ENCODE data around the gene KIAA1143.

KIAA1143 gene

DNA sequence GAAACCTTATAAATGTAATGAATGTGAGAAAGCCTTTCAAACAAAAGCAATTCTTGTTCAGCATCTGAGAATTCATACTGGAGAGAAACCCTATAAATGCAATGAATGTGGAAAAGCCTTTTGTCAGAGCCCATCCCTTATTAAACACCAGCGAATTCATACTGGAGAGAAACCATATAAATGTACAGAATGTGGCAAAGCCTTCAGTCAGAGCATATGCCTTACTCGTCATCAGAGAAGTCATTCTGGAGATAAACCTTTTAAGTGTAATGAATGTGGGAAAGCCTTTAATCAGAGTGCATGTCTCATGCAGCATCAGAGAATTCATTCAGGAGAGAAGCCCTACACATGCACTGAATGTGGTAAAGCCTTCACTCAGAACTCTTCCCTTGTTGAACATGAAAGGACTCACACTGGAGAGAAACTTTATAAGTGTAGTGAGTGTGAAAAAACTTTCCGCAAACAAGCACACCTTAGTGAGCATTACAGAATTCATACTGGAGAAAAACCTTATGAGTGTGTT, 26.7 kb downstream of the KIAA1143 start:
- DNase-seq (ENCODE audit: low read depth) = no peak
- TF ChIP-seq, protein P1, sequence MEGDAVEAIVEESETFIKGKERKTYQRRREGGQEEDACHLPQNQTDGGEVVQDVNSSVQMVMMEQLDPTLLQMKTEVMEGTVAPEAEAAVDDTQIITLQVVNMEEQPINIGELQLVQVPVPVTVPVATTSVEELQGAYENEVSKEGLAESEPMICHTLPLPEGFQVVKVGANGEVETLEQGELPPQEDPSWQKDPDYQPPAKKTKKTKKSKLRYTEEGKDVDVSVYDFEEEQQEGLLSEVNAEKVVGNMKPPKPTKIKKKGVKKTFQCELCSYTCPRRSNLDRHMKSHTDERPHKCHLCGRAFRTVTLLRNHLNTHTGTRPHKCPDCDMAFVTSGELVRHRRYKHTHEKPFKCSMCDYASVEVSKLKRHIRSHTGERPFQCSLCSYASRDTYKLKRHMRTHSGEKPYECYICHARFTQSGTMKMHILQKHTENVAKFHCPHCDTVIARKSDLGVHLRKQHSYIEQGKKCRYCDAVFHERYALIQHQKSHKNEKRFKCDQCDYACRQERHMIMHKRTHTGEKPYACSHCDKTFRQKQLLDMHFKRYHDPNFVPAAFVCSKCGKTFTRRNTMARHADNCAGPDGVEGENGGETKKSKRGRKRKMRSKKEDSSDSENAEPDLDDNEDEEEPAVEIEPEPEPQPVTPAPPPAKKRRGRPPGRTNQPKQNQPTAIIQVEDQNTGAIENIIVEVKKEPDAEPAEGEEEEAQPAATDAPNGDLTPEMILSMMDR (IDR thresholded peaks at IDR 0.05; ENCODE audit: low read depth, low read length, missing control alignments) = no peak
- in situ Hi-C loops (cut with HindIII; ENCODE audit: low sequenced_read_pairs) = no loop called here
- H3K4me3 ChIP-seq (ENCODE audit: low read depth, low read length) = no peak overlapping the region

DNA sequence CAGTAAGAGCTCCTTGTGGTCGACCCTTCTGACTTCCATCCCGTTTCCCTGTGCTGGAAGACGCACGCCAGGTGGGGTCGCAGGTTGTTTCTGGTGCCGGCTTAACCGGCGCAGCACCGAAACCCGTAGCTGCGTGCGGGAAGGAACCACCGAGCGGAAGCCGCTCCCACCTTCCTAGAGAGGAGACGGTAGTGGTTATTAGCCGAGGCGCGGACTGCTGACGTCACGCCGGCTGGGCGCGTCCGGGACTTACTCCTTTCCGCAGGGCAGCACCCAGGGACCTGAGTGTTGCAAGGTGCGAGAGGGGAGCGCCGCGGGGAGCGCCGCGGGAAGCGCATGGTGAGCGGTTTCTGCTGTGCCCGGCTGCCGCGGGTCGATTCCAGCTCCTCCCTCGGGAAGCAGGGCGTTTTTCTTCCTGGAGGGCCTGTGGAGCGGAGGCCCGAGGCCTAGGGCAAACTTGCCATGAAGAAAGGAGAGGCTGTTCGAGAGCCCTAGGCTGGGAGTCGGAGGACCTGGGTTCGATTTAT, 32.0 kb downstream of the KIAA1143 start, which contains the start of gene ZNF501:
ZNF501 (plus strand) TSS at position 252 of the 527 bp plus-strand sequence. CDS start 4,787 bp downstream, outside the sequence.
- in situ Hi-C loops (cut with HindIII; ENCODE audit: low sequenced_read_pairs) = no loop called here
- peak within 1 kb of the TSS; percentile 62 for H3K4me3 ChIP-seq (ENCODE audit: low read depth, low read length)
- peak; percentile 74 for DNase-seq (ENCODE audit: low read depth)
- TF ChIP-seq, protein P1 (IDR thresholded peaks at IDR 0.05; ENCODE audit: low read depth, low read length, missing control alignments) = no peak

DNA sequence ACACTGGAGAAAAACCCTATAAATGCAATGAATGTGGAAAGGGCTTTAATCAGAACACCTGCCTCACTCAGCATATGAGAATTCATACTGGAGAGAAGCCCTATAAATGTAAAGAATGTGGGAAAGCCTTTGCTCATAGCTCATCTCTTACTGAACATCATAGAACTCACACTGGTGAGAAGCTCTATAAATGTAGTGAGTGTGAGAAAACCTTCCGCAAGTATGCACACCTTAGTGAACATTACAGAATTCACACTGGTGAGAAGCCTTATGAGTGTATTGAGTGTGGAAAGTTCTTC, 39.4 kb downstream of the KIAA1143 start:
- DNase-seq (ENCODE audit: low read depth) = no peak
- no peak overlapping the region for H3K4me3 ChIP-seq (ENCODE audit: low read depth, low read length)
- TF ChIP-seq, protein P1 (IDR thresholded peaks at IDR 0.05; ENCODE audit: low read depth, low read length, missing control alignments) = no peak
- in situ Hi-C loops (cut with HindIII; ENCODE audit: low sequenced_read_pairs) = no loop called here

DNA sequence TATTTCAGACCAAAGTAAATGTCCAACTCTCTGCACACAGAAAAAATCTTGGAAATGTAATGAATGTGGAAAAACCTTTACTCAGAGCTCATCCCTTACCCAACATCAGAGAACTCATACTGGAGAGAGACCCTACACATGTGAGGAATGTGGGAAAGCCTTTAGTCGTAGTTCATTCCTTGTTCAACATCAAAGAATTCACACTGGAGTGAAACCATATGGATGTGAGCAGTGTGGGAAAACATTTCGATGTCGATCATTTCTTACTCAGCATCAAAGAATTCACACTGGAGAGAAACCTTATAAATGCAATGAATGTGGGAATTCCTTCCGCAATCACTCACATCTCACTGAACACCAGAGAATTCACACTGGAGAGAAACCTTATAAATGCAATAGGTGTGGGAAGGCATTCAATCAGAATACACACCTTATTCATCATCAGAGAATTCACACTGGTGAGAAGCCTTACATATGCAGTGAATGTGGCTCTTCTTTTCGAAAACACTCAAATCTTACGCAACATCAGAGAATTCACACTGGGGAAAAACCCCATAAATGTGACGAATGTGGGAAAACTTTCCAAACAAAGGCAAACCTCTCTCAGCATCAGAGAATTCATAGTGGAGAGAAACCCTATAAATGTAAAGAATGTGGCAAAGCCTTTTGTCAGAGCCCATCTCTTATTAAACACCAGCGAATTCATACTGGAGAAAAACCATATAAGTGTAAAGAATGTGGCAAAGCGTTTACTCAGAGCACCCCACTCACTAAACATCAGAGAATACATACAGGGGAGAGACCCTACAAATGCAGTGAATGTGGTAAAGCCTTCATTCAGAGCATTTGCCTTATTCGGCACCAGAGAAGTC, 40.0 kb downstream of the KIAA1143 start:
- no peak overlapping the region for H3K4me3 ChIP-seq (ENCODE audit: low read depth, low read length)
- TF ChIP-seq, protein P1 (IDR thresholded peaks at IDR 0.05; ENCODE audit: low read depth, low read length, missing control alignments) = no peak
- in situ Hi-C loops (cut with HindIII; ENCODE audit: low sequenced_read_pairs) = no loop called here
- DNase-seq (ENCODE audit: low read depth) = no peak

DNA sequence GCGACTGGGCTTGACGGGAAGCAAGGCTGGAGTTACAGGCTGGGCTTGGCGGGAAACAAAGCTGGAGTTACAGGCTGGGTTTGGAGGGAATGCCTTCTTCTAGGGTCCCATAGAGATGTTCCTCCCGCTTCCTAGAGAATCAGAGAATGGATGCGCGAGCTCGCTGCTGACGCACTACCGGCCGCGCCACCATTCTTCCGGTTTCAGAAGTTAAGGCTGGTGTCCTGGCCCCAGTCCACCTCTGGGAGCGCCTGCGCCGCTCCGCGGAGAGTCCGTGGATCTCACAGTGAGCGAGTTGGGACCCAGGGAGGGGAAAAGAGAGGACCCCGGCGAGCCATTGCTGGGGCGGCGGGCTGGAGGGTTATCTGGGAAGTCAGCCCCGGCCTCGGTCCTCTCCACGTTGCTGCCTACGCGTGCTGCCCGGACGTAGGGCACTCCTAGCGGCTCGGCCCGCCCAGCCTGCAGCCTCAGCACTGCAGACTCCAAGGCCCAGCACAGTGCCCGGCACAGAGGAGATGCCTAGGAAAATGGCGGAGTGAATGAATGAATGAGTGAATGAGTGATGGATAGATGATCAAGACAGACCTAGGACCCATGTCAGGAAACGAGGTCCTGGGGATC, 48.9 kb downstream of the KIAA1143 start, which contains the start of gene ZNF502:
ZNF502 (plus strand) TSS at position 206 of the 621 bp plus-strand sequence. CDS start 7,602 bp downstream, outside the sequence.
- TF ChIP-seq, protein P1 (IDR thresholded peaks at IDR 0.05; ENCODE audit: low read depth, low read length, missing control alignments) = peak; percentile 31
- H3K4me3 ChIP-seq (ENCODE audit: low read depth, low read length) = peak within 1 kb of the TSS; percentile 76
- in situ Hi-C loops (cut with HindIII; ENCODE audit: low sequenced_read_pairs) = no loop called here
- peak; percentile 74 for DNase-seq (ENCODE audit: low read depth)
